Neuronal stem cell (in vitro differentiated cells): Measurements from ENCODE around the gene CHRD.

ENCODE experiments used
- DNase-seq: peaks from one replicate; pipeline ENCODE4 v3.0.0-alpha.2; 2013; ENCODE audit warnings: low spot score
- H2AFZ ChIP-seq: one replicate; pipeline ENCODE4 v1.6.1; 2013; ENCODE audit warnings: mild to moderate bottlenecking, low read length, inconsistent platforms
- H2AK5ac ChIP-seq: 2 replicates; pipeline ENCODE4 v1.6.1; 2013; ENCODE audit warnings: low read depth, mild to moderate bottlenecking, inconsistent platforms, low read length, moderate library complexity, mixed read lengths
- H2BK120ac ChIP-seq: 2 replicates; pipeline ENCODE4 v1.6.1; 2013; ENCODE audit warnings: low read depth, mild to moderate bottlenecking, inconsistent platforms, low read length, moderate library complexity, mixed read lengths
- H2BK12ac ChIP-seq: one replicate; pipeline ENCODE4 v1.6.1; 2013; ENCODE audit warnings: low read length, inconsistent platforms
- H2BK15ac ChIP-seq: 2 replicates; pipeline ENCODE4 v1.6.1; 2013; ENCODE audit warnings: mild to moderate bottlenecking, low read length, inconsistent platforms, mixed read lengths
- H2BK5ac ChIP-seq: one replicate; pipeline ENCODE4 v1.6.1; 2013; ENCODE audit warnings: inconsistent platforms, mild to moderate bottlenecking, low read length, moderate library complexity
- H3K14ac ChIP-seq: one replicate; pipeline ENCODE4 v1.6.1; 2013; ENCODE audit warnings: low read length, inconsistent platforms
- H3K18ac ChIP-seq: 2 replicates; pipeline ENCODE4 v1.6.1; 2013; ENCODE audit warnings: low read length, inconsistent platforms
- H3K23ac ChIP-seq: 2 replicates; pipeline ENCODE4 v1.6.1; 2013; ENCODE audit warnings: low read depth, mild to moderate bottlenecking, mixed read lengths, low read length, inconsistent platforms; ENCODE audit not compliant: poor library complexity
- H3K27ac ChIP-seq: replicated peaks from 3 replicates; pipeline ENCODE4 v1.5.1; 2013; ENCODE audit warnings: low read length, inconsistent platforms
- H3K27me3 ChIP-seq, 3 experiments: 2 replicates each; pipeline ENCODE4 v1.6.1; 2013; ENCODE audit warnings: low read length in 3 of 3, mild to moderate bottlenecking in 2 of 3, inconsistent platforms in 1 of 3, low read depth in 1 of 3, mixed read lengths in 1 of 3, moderate library complexity in 1 of 3; ENCODE audit not compliant: control insufficient read depth in 3 of 3, insufficient read depth in 3 of 3
- H3K36me3 ChIP-seq, 2 donors: replicated peaks in 1 of 2; 2 replicates each; pipeline ENCODE4 v1.6.1; 2013; ENCODE audit warnings: low read length in 2 of 2; ENCODE audit not compliant: control insufficient read depth in 2 of 2, insufficient read depth in 2 of 2
- H3K4ac ChIP-seq: 2 replicates; pipeline ENCODE4 v1.6.1; 2013; ENCODE audit warnings: inconsistent platforms, mild to moderate bottlenecking, low read length, moderate library complexity
- H3K4me1 ChIP-seq, 2 donors: 1 replicate in 1 of 2; 2 replicates in 1 of 2; pipeline ENCODE4 v1.6.1; 2013; ENCODE audit warnings: low read length in 2 of 2, low read depth in 1 of 2; ENCODE audit not compliant: control insufficient read depth in 2 of 2, insufficient read depth in 1 of 2
- H3K4me2 ChIP-seq: one replicate; pipeline ENCODE4 v1.6.1; 2013; ENCODE audit warnings: mild to moderate bottlenecking, low read length, inconsistent platforms; ENCODE audit not compliant: insufficient read depth, poor library complexity, severe bottlenecking
- H3K4me3 ChIP-seq, 2 donors: 2 replicates each; pipeline ENCODE4 v1.5.1; 2013; ENCODE audit warnings: low read length in 2 of 2, mild to moderate bottlenecking in 2 of 2, inconsistent platforms in 1 of 2, moderate library complexity in 1 of 2
- H3K79me1 ChIP-seq: one replicate; pipeline ENCODE4 v1.6.1; 2013; ENCODE audit warnings: low read depth, mild to moderate bottlenecking, inconsistent platforms, low read length, moderate library complexity
- H3K9ac ChIP-seq: one replicate; pipeline ENCODE4 v1.6.1; 2013; ENCODE audit warnings: mild to moderate bottlenecking, low read depth, low read length, inconsistent platforms; ENCODE audit not compliant: poor library complexity
- H3K9me3 ChIP-seq, 2 donors: replicated peaks in 1 of 2; 2 replicates each; pipeline versions ENCODE3 to v1.6.1; 2013; ENCODE audit warnings: low read length in 2 of 2, mild to moderate bottlenecking in 2 of 2, inconsistent platforms in 1 of 2, low read depth in 1 of 2, mixed read lengths in 1 of 2, moderate library complexity in 1 of 2; ENCODE audit not compliant: control insufficient read depth in 2 of 2, insufficient read depth in 1 of 2
- H4K8ac ChIP-seq: one replicate; pipeline ENCODE4 v1.6.1; 2013; ENCODE audit warnings: low read depth, mild to moderate bottlenecking, inconsistent platforms, low read length, moderate library complexity
- H4K91ac ChIP-seq: one replicate; pipeline ENCODE4 v1.6.1; 2013; ENCODE audit warnings: low read length, low read depth, mild to moderate bottlenecking, inconsistent platforms; ENCODE audit not compliant: poor library complexity
- WGBS, 2 donors: extraction: QIAGEN DNeasy Blood & Tissue Kit; methylation state at CpG; one replicate each; pipeline ENCODE4 v1.1.7; 2013; ENCODE audit warnings: missing lambda C conversion rate in 2 of 2, mixed read lengths in 1 of 2; ENCODE audit not compliant: insufficient read length in 2 of 2, insufficient replicate concordance in 1 of 2; ENCODE audit errors: extremely low coverage in 2 of 2; 5-methylcytosine and 5-hydroxymethylcytosine counted together

Gene CHRD

GRCh38 chr3:184361932-184362667 is 17.8 kb upstream of the CHRD start:
- no peaks in the 10 kb centered on the region for H3K27me3 ChIP-seq
- peak overlapping the region; percentile 98 for H3K4ac ChIP-seq
- DNase-seq: no peak
- peak overlapping the region; percentile 87 for H3K14ac ChIP-seq
- H3K27ac ChIP-seq: peak overlapping the region; percentile 99
- peaks cover 21 to 24% of the 10 kb centered on the region in 2 donors for H3K4me1 ChIP-seq
- peak overlapping the region; percentile 93 for H3K23ac ChIP-seq
- H3K79me1 ChIP-seq: peaks cover 23% of the 10 kb centered on the region
- peak overlapping the region; percentile 94 for H2BK120ac ChIP-seq
- peak overlapping the region; percentile 92 for H3K9ac ChIP-seq
- peak overlapping the region; percentile 98 for H2BK5ac ChIP-seq
- peak overlapping the region; percentile 95 for H4K91ac ChIP-seq
- peak overlapping the region; percentile 99 for H2BK15ac ChIP-seq
- H2BK12ac ChIP-seq: peak overlapping the region; percentile 14
- peak overlapping the region; percentile 97 for H3K4me2 ChIP-seq
- H3K36me3 ChIP-seq: peaks cover 34 to 52% of the 10 kb centered on the region in 2 donors
- H3K4me3 ChIP-seq: peak overlapping the region; percentile 82 to 96
- H3K9me3 ChIP-seq: no peaks in the 10 kb centered on the region
- peak overlapping the region; percentile 99 for H2AK5ac ChIP-seq
- WGBS, 2 donors: no CpG with 5 or more reads among the region's 38 CpGs
- peak overlapping the region; percentile 95 for H3K18ac ChIP-seq
- no peak overlapping the region for H4K8ac ChIP-seq
- H2AFZ ChIP-seq: peak overlapping the region; percentile 88

- Histone ChIP-seq H3K9me3 (no peaks in the 10 kb centered on the region), H3K27ac (peak overlapping the region; percentile 99), H3K14ac (peak overlapping the region; percentile 98), H2BK15ac (peak overlapping the region; percentile 99), H3K4me3 (peak overlapping the region; percentile 82 to 96), H3K4ac (peak overlapping the region; percentile 98), H3K36me3 (peaks cover 28 to 50% of the 10 kb centered on the region in 2 donors), H2BK120ac (peak overlapping the region; percentile 94), H2BK12ac (no peak overlapping the region), H3K18ac (peak overlapping the region; percentile 100), H3K4me1 (peaks cover 21 to 24% of the 10 kb centered on the region in 2 donors), H3K23ac (peak overlapping the region; percentile 94), H3K4me2 (peak overlapping the region; percentile 97), H4K8ac (peak overlapping the region; percentile 72), H3K79me1 (peaks cover 23% of the 10 kb centered on the region), H4K91ac (peak overlapping the region; percentile 95), H2AFZ (peak overlapping the region; percentile 88), H3K27me3 (no peaks in the 10 kb centered on the region), H2BK5ac (peak overlapping the region; percentile 98), H3K9ac (peak overlapping the region; percentile 92), H2AK5ac (peak overlapping the region; percentile 99)
- peak; percentile 96 for DNase-seq
- no CpG with 5 or more reads among the region's 68 CpGs for WGBS, 2 donors
Measured at GRCh38 chr3:184362668-184363546, 16.9 kb upstream of the CHRD start.

- Histone ChIP-seq H3K27ac (no peak overlapping the region), H3K4ac (no peak overlapping the region), H4K8ac (no peak overlapping the region), H3K79me1 (peaks cover 8% of the 10 kb centered on the region), H2AFZ (no peak overlapping the region), H2BK12ac (no peak overlapping the region), H3K36me3 (peaks cover 28 to 70% of the 10 kb centered on the region in 2 donors), H3K23ac (no peak overlapping the region), H3K9ac (peak overlapping the region; percentile 9), H3K4me1 (peaks cover 0 to 15% of the 10 kb centered on the region in 2 donors), H2BK5ac (no peak overlapping the region), H2BK15ac (no peak overlapping the region), H3K18ac (no peak overlapping the region), H3K14ac (no peak overlapping the region), H3K4me3 (no peak overlapping the region), H3K27me3 (no peaks in the 10 kb centered on the region), H4K91ac (no peak overlapping the region), H2BK120ac (no peak overlapping the region), H3K4me2 (no peak overlapping the region), H3K9me3 (no peaks in the 10 kb centered on the region), H2AK5ac (no peak overlapping the region)
- no peak for DNase-seq
- WGBS, 2 donors: no CpG with 5 or more reads among the region's 5 CpGs
Measured at GRCh38 chr3:184366619-184367289, 13.1 kb upstream of the CHRD start.
